SK-N-SH (cell line): ENCODE measurements around the gene TECPR2.
"Not testable (repeated sequence)": the region's sequence is repeated elsewhere in the genome, so short reads cannot be mapped to it uniquely, and the experiment has no call there.

Source experiments
- CTCF ChIP-seq: fragments of 200-600 bp; sonication (generic); IDR thresholded peaks from 2 replicates; pipeline ENCODE4 v1.6.1; 2017; ENCODE audit warnings: antibody characterized with exemption, mild to moderate bottlenecking, moderate library complexity
- EZH2phosphoT487 ChIP-seq: fragments of 200-600 bp; sonication (generic); IDR thresholded peaks from 2 replicates; pipeline ENCODE4 v1.6.1; 2017; ENCODE audit warnings: low read depth, mixed run types, mild to moderate bottlenecking, antibody characterized with exemption, moderate library complexity, borderline replicate concordance
- POLR2AphosphoS5 ChIP-seq: IDR thresholded peaks from 2 replicates; pipeline ENCODE4 v1.6.1; 2012; ENCODE audit warnings: low read depth, low read length
- RCOR1 ChIP-seq: fragments of 150-350 bp; IDR thresholded peaks from 2 replicates; pipeline ENCODE4 v1.6.1; 2017; ENCODE audit warnings: antibody characterized with exemption, low read length
- REST ChIP-seq: IDR thresholded peaks from 2 replicates; pipeline ENCODE4 v1.6.1; 2012; ENCODE audit warnings: mild to moderate bottlenecking, low read depth, low read length, moderate library complexity
- RFX5 ChIP-seq: IDR thresholded peaks from 2 replicates; pipeline ENCODE4 v1.6.1; 2012; ENCODE audit warnings: mild to moderate bottlenecking, improper control_type of control experiment, low read length
- YY1 ChIP-seq: IDR thresholded peaks from 2 replicates; pipeline ENCODE4 v1.4.0; 2012; ENCODE audit warnings: low read depth, mild to moderate bottlenecking
- TF ChIP-seq, protein P1 (sequence below): IDR thresholded peaks from 2 replicates; pipeline ENCODE4 v1.4.0; 2012; ENCODE audit warnings: low read depth, borderline replicate concordance

DNA sequence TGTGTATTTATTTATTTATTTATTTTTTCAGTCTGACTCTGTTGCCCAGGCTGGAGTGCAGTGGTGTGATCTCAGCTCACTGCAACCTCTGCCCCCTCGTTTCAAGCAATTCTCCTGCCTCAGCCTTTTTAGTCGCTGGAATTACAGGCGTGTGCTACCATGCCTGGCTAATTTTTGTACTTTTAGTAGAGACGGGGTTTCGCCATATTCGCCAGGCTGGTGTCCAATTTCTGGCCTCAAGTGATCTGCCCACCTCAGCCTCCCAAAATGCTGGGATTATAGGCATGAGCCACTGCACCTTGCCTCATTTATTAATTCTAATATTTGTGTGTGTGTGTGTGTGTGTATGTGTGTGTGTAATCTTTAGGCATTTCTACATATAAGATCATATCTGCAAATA, 33.4 kb upstream of the TECPR2 start:
- not testable (repeated sequence) for TF ChIP-seq POLR2AphosphoS5, RCOR1, YY1, RFX5, REST, CTCF, EZH2phosphoT487
- TF ChIP-seq, protein P1, sequence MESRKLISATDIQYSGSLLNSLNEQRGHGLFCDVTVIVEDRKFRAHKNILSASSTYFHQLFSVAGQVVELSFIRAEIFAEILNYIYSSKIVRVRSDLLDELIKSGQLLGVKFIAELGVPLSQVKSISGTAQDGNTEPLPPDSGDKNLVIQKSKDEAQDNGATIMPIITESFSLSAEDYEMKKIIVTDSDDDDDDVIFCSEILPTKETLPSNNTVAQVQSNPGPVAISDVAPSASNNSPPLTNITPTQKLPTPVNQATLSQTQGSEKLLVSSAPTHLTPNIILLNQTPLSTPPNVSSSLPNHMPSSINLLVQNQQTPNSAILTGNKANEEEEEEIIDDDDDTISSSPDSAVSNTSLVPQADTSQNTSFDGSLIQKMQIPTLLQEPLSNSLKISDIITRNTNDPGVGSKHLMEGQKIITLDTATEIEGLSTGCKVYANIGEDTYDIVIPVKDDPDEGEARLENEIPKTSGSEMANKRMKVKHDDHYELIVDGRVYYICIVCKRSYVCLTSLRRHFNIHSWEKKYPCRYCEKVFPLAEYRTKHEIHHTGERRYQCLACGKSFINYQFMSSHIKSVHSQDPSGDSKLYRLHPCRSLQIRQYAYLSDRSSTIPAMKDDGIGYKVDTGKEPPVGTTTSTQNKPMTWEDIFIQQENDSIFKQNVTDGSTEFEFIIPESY = not testable (repeated sequence)
